SU-DHL-6 (cell line): ENCODE data around the gene CPED1.

Experiments used
- CTCF ChIP-seq: fragments of 200-600 bp; sonication (generic); IDR thresholded peaks from one replicate; pipeline ENCODE4 v1.5.1; 2017; ENCODE audit warnings: antibody characterized with exemption, mild to moderate bottlenecking, low read length, moderate library complexity; ENCODE audit not compliant: insufficient read depth, poor library complexity, severe bottlenecking
- EZH2phosphoT487 ChIP-seq: fragments of 200-600 bp; sonication (generic), shearing (Covaris generic); conservative IDR thresholded peaks from 2 replicates; pipeline ENCODE4 v1.6.1; 2018; ENCODE audit warnings: mild to moderate bottlenecking, antibody characterized with exemption, low read length, moderate library complexity, mixed read lengths

- TF ChIP-seq CTCF (no peak), EZH2phosphoT487 (no peak)
Measured at GRCh38 chr7:121214657-121215056, 226.1 kb downstream of the CPED1 start.
